Stimulated activated CD4-positive, alpha-beta T cell treated with anti-CD3 and anti-CD28 coated beads, Interleukin-1b, Interleukin-23, amount 100 ng/mL, for 24 hours (primary cell): ENCODE data around the gene MFAP4.

Experiments
- DNase-seq, 4 experiments: peaks; one replicate each; pipeline ENCODE4 v3.0.0-alpha.2; 2020; ENCODE audit warnings: low read depth in 4 of 4, low spot score in 1 of 4

The MFAP4 gene

GRCh38 chr17:19385521-19385983, 1.4 kb downstream of the MFAP4 start:
- DNase-seq: no peak

GRCh38 chr17:19384723-19385391, 2.1 kb downstream of the MFAP4 start:
- DNase-seq: no peak

GRCh38 chr17:19383681-19384470, 3.1 kb downstream of the MFAP4 start:
- no peak for DNase-seq

GRCh38 chr17:19382531-19383444, 4.2 kb downstream of the MFAP4 start:
- DNase-seq: no peak

GRCh38 chr17:19381741-19382444, 5.1 kb downstream of the MFAP4 start:
- DNase-seq: no peak

- DNase-seq: no peak
Observed at GRCh38 chr17:19381361-19381740, 5.6 kb downstream of the MFAP4 start.

- DNase-seq: no peak
Observed at GRCh38 chr17:19380481-19381301, 6.3 kb downstream of the MFAP4 start.

GRCh38 chr17:19379361-19380065, 7.5 kb downstream of the MFAP4 start:
- no peak for DNase-seq

GRCh38 chr17:19378416-19379360, 8.3 kb downstream of the MFAP4 start, which contains the start of gene MAPK7:
Gene MAPK7 (plus strand): TSS chr17:19378498. CDS start chr17:19378901, 403 bp downstream.
- no peak for DNase-seq

GRCh38 chr17:19377602-19378415, 9.2 kb downstream of the MFAP4 start:
- peak; percentile 73 to 94 (median 82) for DNase-seq

- DNase-seq: no peak
Observed at GRCh38 chr17:19376811-19377210, 10.2 kb downstream of the MFAP4 start.

- DNase-seq: no peak
Observed at GRCh38 chr17:19375732-19376131, 11.3 kb downstream of the MFAP4 start.

GRCh38 chr17:19374136-19374535, 12.9 kb downstream of the MFAP4 start:
- DNase-seq: no peak

GRCh38 chr17:19372866-19373504, 14.0 kb downstream of the MFAP4 start:
- DNase-seq: no peak

GRCh38 chr17:19372439-19372838, 14.6 kb downstream of the MFAP4 start:
- no peak for DNase-seq

- no peak for DNase-seq
Observed at GRCh38 chr17:19372011-19372370, 15.0 kb downstream of the MFAP4 start.
